ENCODE results near the gene DNM3. TPM values are rescaled to one million over a fixed set of nuclear protein-coding genes. Genes with fewer than 3 reads are reported as not detected.

DNM3 gene
- total and polyA plus RNA-seq, 9 of the 15 experiments (the other 6 are each of a cell fraction or from before 2014, with no cell fraction given) = 0.08 to 0.36 (median 0.22) TPM; not detected in 1

DNA sequence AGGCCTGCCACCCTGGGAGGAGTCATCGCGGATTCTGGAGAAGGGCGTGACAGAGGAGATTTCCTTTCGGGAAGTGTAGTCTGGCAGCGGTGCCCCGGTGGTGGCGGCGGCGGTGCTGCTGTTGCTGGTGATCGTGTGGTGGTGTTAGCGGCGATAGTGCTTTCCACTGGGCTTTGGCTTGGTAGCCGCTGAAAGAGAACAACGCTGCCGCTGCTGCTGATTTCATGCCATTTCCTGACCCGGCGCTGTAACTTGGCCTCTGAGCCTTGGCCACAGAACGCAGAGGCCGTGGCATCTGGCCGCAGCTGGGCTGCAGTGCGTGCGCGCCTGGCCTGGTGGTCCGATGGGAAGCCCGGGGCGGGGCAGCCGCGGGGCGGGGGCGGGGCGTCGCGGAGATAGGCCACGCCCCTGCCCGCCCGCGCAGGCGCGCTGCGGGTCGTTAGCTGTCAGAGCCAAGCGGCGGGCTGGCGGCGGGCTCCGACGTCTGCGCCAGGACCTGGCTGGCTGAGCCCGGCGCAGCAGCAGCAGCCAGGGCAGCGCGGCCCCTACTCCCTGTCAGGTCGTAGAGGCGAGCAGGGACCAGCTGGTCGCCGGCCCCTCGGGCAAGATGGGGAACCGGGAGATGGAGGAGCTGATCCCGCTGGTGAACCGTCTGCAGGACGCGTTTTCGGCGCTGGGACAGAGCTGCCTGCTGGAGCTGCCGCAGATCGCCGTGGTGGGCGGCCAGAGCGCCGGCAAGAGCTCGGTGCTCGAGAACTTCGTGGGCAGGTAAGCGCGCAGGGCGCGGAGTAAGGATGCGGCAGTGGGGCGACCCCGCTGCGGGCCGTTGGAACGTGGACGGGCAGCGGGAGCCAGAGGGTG is at the start of gene DNM3 (continued):
- TF ChIP-seq, protein P1, sequence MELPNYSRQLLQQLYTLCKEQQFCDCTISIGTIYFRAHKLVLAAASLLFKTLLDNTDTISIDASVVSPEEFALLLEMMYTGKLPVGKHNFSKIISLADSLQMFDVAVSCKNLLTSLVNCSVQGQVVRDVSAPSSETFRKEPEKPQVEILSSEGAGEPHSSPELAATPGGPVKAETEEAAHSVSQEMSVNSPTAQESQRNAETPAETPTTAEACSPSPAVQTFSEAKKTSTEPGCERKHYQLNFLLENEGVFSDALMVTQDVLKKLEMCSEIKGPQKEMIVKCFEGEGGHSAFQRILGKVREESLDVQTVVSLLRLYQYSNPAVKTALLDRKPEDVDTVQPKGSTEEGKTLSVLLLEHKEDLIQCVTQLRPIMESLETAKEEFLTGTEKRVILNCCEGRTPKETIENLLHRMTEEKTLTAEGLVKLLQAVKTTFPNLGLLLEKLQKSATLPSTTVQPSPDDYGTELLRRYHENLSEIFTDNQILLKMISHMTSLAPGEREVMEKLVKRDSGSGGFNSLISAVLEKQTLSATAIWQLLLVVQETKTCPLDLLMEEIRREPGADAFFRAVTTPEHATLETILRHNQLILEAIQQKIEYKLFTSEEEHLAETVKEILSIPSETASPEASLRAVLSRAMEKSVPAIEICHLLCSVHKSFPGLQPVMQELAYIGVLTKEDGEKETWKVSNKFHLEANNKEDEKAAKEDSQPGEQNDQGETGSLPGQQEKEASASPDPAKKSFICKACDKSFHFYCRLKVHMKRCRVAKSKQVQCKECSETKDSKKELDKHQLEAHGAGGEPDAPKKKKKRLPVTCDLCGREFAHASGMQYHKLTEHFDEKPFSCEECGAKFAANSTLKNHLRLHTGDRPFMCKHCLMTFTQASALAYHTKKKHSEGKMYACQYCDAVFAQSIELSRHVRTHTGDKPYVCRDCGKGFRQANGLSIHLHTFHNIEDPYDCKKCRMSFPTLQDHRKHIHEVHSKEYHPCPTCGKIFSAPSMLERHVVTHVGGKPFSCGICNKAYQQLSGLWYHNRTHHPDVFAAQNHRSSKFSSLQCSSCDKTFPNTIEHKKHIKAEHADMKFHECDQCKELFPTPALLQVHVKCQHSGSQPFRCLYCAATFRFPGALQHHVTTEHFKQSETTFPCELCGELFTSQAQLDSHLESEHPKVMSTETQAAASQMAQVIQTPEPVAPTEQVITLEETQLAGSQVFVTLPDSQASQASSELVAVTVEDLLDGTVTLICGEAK (IDR thresholded peaks at IDR 0.05) = 0 out of 2 replicates have a peak, but pooled peaks have one; percentile 24
- TF ChIP-seq, protein P1 (CRISPR knock-in tag; IDR thresholded peaks at IDR 0.05) = no peak
- no peak for TF ChIP-seq POLR3G (IDR thresholded peaks at IDR 0.05; ENCODE audit: extremely low read depth, insufficient read length, insufficient replicate concordance)
- TF ChIP-seq SUPT5H (IDR thresholded peaks at IDR 0.05) = peak; percentile 46
- TF ChIP-seq, protein P2, sequence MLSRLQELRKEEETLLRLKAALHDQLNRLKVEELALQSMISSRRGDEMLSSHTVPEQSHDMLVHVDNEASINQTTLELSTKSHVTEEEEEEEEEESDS (CRISPR knock-in tag; IDR thresholded peaks at IDR 0.05) = no peak
- no peak for TF ChIP-seq BDP1 (IDR thresholded peaks at IDR 0.05; ENCODE audit: insufficient read depth, insufficient read length)
- TF ChIP-seq MAZ (CRISPR knock-in tag; conservative IDR thresholded peaks at IDR 0.05 in 1 of 2, IDR thresholded peaks at IDR 0.05 in 1 of 2) = peak in 1 of 2 experiments; percentile 38; a peak in 1 of 4 replicates
- TF ChIP-seq ZNF644 (tag; IDR thresholded peaks at IDR 0.05; ENCODE audit: low read depth) = no peak
- peak; percentile 97 for TF ChIP-seq NCOA6 (IDR thresholded peaks at IDR 0.05)
- TF ChIP-seq ZNF133 (CRISPR knock-in tag; IDR thresholded peaks at IDR 0.05) = no peak
- TF ChIP-seq, protein P3, sequence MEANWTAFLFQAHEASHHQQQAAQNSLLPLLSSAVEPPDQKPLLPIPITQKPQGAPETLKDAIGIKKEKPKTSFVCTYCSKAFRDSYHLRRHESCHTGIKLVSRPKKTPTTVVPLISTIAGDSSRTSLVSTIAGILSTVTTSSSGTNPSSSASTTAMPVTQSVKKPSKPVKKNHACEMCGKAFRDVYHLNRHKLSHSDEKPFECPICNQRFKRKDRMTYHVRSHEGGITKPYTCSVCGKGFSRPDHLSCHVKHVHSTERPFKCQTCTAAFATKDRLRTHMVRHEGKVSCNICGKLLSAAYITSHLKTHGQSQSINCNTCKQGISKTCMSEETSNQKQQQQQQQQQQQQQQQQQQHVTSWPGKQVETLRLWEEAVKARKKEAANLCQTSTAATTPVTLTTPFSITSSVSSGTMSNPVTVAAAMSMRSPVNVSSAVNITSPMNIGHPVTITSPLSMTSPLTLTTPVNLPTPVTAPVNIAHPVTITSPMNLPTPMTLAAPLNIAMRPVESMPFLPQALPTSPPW (CRISPR knock-in tag; IDR thresholded peaks at IDR 0.05) = peak; percentile 39; the same call in 1 of the 2 replicates
- TF ChIP-seq MEIS2 (IDR thresholded peaks at IDR 0.05; ENCODE audit: partially characterized antibody) = peak; percentile 69
- no peak for TF ChIP-seq ZNF239 (CRISPR knock-in tag; IDR thresholded peaks at IDR 0.05)
- TF ChIP-seq HNRNPH1 (optimal IDR thresholded peaks at IDR 0.05; ENCODE audit: low read depth, low read length) = no peak
- TF ChIP-seq POLR2G (IDR thresholded peaks at IDR 0.05; ENCODE audit: low read depth, low read length) = peak; percentile 64
- TF ChIP-seq, protein P4, sequence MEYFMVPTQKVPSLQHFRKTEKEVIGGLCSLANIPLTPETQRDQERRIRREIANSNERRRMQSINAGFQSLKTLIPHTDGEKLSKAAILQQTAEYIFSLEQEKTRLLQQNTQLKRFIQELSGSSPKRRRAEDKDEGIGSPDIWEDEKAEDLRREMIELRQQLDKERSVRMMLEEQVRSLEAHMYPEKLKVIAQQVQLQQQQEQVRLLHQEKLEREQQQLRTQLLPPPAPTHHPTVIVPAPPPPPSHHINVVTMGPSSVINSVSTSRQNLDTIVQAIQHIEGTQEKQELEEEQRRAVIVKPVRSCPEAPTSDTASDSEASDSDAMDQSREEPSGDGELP (CRISPR knock-in tag; IDR thresholded peaks at IDR 0.05; ENCODE audit: borderline replicate concordance) = peak; percentile 56
